MV-4-11 (cell line): ENCODE measurements around the gene POC1B.

Experiments
- DNase-seq: peaks from one replicate; lab custom pipeline; 2025; lab: John Stamatoyannopoulos, UW

Gene POC1B

DNA sequence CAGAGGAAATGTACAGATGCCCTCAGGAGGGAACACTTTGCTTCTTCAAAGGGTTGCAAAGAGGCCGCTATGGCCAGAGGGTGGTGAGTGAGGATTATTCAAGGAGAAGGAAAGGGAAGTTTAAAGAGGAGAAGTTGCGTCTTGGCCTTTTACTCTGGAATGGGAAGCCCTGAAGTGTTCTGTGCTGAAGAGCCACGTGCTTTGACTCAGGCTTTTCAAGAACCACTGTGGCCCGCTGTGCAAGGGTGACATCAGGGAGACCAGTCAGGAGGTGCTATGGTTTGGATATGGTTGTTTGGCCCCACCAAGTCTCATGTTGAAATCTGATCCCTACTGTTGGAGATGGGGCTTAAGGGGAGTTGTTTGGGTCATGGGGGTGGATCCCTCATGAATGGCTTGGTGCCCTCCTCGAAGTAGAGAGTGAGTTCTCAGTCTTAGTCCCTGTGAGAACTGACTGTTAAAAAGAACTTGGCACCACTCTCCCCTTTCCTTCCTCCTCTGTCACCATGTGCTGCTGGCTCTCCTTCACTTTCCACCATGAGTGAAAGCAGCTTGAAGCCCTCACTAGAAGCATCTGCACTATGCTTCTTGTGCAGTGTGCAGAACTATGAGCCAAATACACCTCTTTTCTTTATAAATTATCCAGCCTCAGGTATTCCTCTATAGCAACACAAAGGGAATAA is 107.5 kb downstream of the POC1B start:
- no peak for DNase-seq

DNA sequence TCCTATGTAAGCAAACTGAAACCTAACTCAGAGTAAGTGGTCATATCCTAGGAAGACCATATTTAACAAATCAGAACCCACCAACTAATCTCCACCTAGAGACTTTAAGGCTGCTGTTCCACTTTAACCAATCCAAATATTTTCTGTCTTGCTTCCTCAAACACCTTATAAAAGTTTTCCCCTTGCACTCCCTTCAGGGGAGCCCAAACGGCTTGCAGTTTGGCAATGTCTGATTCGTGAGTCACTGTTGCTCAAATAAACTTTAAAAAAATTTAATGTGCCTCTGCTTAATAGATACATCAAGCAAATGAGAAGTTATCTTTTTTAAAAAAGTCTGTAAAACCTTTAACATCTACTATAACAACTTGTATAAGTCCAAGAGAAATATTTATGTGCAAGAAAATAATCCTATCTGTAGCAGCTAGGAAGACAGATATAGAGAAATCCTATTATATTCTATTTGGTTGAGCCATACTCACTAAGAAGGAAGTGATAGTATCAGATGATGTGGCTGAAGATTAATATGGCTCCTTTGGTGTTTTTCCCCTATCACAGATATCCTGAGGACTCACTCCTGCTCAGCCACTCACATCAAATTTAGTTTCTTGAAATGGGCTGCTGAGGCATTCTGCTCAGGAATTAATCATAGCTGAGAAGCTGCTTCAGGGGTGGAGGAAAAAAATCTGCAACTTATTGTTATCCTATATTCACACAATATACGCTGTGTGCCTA is 108.4 kb downstream of the POC1B start:
- DNase-seq = peak; percentile 53

GRCh38 chr12:89416049-89416792 is 109.6 kb downstream of the POC1B start:
- no peak for DNase-seq

DNA sequence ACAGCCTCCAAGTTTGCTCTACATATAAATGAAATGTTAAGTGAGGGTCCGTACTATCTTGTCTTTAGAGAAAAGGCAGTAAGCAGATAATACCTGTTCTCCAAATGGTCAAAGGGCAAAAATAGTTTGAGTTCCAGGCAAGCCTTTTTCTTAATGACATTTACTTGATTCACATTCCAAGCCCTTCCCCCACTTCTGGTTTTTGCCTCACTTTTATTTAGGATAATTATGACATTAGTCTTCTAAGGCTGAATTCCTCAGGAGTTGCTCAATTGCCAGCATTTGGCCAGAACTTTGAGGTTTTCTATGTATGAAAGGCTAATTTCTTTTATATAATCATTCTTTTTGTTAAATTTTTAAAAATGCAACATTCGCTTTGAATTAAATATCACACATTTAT is 111.0 kb downstream of the POC1B start:
- DNase-seq = no peak

- DNase-seq = no peak
Observed at GRCh38 chr12:89414322-89414721, 111.5 kb downstream of the POC1B start.

GRCh38 chr12:89413234-89413633 is 112.6 kb downstream of the POC1B start:
- DNase-seq = no peak

GRCh38 chr12:89412665-89413064 is 113.2 kb downstream of the POC1B start:
- no peak for DNase-seq

GRCh38 chr12:89411846-89412245 is 114.0 kb downstream of the POC1B start:
- DNase-seq = no peak

- no peak for DNase-seq
Observed at GRCh38 chr12:89411234-89411633, 114.6 kb downstream of the POC1B start.

- no peak for DNase-seq
Observed at GRCh38 chr12:89405626-89406345, 120.1 kb downstream of the POC1B start.

DNA sequence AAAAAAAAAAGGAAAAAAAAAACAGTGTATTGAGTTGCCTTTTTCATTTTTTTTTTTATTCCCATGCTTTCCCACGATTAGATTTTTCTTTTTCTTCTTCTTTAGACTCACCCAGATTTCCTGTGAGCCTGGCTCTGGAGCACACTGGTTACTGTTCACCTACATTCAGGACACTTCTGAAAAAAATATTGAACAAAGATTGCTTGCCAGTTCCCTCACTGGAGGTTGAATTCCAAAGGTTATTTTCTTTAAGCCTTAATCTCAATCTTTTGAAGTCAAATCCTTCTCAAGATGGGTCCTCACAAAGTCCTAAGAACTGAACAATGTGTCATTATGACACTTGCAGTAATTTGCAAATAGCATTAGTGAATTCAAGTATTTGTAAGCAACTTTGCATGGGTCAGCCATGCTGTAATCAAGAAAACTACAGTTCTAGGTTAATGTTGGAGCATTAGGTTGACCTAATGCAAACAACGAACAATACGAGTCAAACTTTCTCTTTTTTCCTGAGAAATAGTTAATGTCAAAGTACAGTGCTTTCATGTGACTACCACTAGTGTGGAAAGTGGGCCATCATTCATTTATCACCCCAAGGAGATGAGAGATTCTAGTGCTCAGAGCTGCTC is 124.3 kb downstream of the POC1B start:
- no peak for DNase-seq

GRCh38 chr12:89400415-89400814 is 125.4 kb downstream of the POC1B start:
- DNase-seq = no peak

- DNase-seq = no peak
Observed at GRCh38 chr12:89395712-89396111, 130.1 kb downstream of the POC1B start.

GRCh38 chr12:89393551-89394121 is 132.2 kb downstream of the POC1B start:
- peak; percentile 19 for DNase-seq

GRCh38 chr12:89392391-89392790 is 133.5 kb downstream of the POC1B start:
- peak; percentile 12 for DNase-seq

DNA sequence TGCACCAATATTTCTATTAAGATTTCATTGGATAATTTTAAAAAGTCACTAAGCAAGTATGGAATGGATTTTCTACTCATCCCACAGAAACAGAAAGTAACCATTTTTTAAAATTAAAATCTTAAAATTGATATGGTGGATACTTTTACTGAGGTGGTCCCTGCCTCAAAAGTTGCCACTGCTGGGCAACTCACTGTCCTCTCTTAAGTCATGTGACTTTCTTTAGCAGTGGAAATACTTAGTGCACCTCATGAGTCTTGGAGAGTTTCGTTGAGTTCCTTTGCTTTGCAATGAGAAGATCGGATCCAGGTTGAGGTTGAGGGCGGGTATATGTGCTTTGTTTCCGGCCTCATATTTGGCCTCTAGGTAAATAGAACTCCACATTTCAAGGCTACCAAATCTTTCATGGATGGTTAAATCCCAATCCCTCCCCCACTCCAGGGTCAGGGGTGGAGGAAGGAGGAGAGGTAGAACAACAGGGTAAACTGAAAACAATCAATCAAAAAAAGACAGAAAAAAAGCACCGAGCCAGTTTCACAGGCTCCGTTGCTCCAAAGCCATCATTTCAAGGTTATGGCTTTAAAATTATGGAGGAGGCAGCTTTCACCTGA is 134.0 kb downstream of the POC1B start:
- DNase-seq = no peak

- peak; percentile 61 for DNase-seq
Observed at GRCh38 chr12:89390802-89391673, 134.8 kb downstream of the POC1B start.

DNA sequence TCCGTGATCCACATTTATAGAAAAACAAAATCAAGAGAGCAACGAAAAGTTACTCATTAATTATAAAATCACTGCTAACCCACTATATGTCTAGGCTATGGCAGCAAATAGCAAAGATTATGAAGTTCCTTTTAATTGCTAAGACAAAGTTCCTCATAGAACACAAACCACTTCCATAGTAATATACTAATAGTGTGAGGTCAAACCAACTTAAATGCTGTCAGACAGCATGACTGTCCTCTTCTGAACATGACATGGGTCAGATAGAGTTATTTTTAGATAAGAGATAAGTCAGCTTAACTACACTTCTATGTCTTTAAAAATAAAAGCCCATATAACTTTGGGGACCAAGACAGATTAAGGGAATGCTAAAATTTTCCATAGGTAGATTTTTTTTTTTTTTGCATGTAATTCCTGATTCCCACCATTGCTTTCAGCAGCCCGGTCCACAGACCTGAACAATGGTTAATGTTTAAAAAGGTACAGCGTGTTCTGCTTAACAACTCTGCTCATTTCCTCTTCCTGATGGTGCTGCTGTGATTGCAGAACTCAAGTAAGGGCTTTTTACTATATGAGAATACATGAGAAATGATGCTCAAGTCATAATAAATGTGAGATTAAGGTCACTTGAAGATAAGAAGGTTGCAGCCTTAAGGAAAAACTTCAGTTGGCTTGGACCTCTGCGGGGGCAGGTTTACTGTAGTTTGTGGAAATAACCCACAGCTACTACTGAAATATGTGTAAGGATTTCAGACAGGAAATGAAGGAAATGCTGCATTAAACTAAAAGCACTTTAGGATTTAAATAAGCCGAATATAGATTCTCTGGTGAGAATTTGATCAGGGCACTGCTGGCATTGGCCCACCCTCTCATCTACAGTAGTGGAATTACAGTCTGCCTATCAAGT is 135.8 kb downstream of the POC1B start:
- DNase-seq = peak; percentile 33

DNA sequence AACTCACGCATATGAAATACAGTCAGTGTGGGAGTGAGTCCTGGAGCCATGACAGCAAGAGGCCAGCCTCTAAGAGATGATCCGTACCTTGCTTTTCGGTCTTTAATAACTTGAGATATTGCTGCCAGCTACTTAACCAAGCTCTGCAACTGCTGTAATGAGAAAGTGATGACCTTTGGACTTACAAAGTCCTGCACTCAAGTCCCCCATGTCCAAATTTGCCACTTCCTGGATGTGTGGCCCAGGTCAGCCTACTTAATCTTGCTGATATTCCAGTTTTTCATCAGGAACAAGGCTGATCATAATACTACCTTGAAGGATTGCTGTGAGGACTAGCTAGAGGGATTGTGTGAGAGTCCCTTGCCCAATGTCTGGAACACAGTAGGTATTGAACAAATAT is 139.7 kb downstream of the POC1B start:
- no peak for DNase-seq
